NT2/D1 (cell line): Measurements from ENCODE around the gene SYT8.

Source experiments
- DNase-seq: peaks from one replicate; pipeline ENCODE4 v3.0.0-alpha.2; 2011; ENCODE audit warnings: low read depth, low spot score
- H3K27me3 ChIP-seq: 2 replicates; pipeline ENCODE4 v1.6.0; 2011; ENCODE audit warnings: mild to moderate bottlenecking; ENCODE audit not compliant: insufficient read length, insufficient read depth
- H3K36me3 ChIP-seq: 2 replicates; pipeline ENCODE4 v1.6.1; 2011; ENCODE audit warnings: mild to moderate bottlenecking, low read length, mixed read lengths; ENCODE audit not compliant: insufficient read depth, insufficient read length
- H3K4me1 ChIP-seq: 2 replicates; pipeline ENCODE4 v1.5.1; 2011; ENCODE audit not compliant: insufficient read depth, insufficient read length
- H3K4me3 ChIP-seq: 2 replicates; pipeline ENCODE4 v1.5.1; 2011; ENCODE audit warnings: low read depth; ENCODE audit not compliant: insufficient read length
- H3K9ac ChIP-seq: 2 replicates; pipeline ENCODE4 v1.6.0; 2011; ENCODE audit warnings: low read depth; ENCODE audit not compliant: insufficient read length
- H3K9me3 ChIP-seq: 2 replicates; pipeline ENCODE4 v1.5.1; 2011; ENCODE audit warnings: mild to moderate bottlenecking, low read length; ENCODE audit not compliant: insufficient read depth
- SUZ12 ChIP-seq: IDR thresholded peaks from 2 replicates; pipeline ENCODE4 v1.6.1; 2011; ENCODE audit not compliant: insufficient read length, insufficient read depth; ENCODE audit errors: extremely low read depth
- YY1 ChIP-seq: IDR thresholded peaks from 2 replicates; pipeline ENCODE4 v1.6.1; 2011; ENCODE audit not compliant: insufficient read length, insufficient read depth
- ZNF274 ChIP-seq: IDR thresholded peaks from 2 replicates; pipeline ENCODE4 v1.6.1; 2011; ENCODE audit warnings: mild to moderate bottlenecking, low read depth, low read length

Gene SYT8

GRCh38 chr11:1834779-1835670 lies at the start of gene SYT8:
SYT8 (plus strand) TSS chr11:1834990; CDS start chr11:1835106, 116 bp downstream.
- H3K9ac ChIP-seq = peak within 1 kb of the TSS; percentile 42
- DNase-seq = no peak
- H3K4me3 ChIP-seq = no peak within 1 kb of the TSS
- H3K27me3 ChIP-seq = peaks cover 9% of the 10 kb centered on the region
- no peaks in the 10 kb centered on the region for H3K9me3 ChIP-seq
- TF ChIP-seq SUZ12 (no peak), YY1 (no peak), ZNF274 (no peak)
- peaks cover 19% of the 10 kb centered on the region for H3K4me1 ChIP-seq
- no peaks in the 10 kb centered on the region for H3K36me3 ChIP-seq

GRCh38 chr11:1785749-1786413 lies 48.9 kb upstream of the SYT8 start:
- no peak for DNase-seq
- no peaks in the 10 kb centered on the region for H3K36me3 ChIP-seq
- TF ChIP-seq YY1 (no peak), SUZ12 (no peak), ZNF274 (no peak)
- peaks cover 23% of the 10 kb centered on the region for H3K4me1 ChIP-seq
- H3K9ac ChIP-seq = no peak overlapping the region
- H3K4me3 ChIP-seq = no peak overlapping the region
- no peaks in the 10 kb centered on the region for H3K27me3 ChIP-seq
- no peaks in the 10 kb centered on the region for H3K9me3 ChIP-seq

GRCh38 chr11:1786466-1786865 lies 48.3 kb upstream of the SYT8 start:
- Histone ChIP-seq H3K9ac (no peak overlapping the region), H3K36me3 (no peaks in the 10 kb centered on the region), H3K4me1 (peaks cover 20% of the 10 kb centered on the region), H3K4me3 (no peak overlapping the region), H3K27me3 (no peaks in the 10 kb centered on the region), H3K9me3 (no peaks in the 10 kb centered on the region)
- TF ChIP-seq SUZ12 (no peak), YY1 (no peak), ZNF274 (no peak)
- no peak for DNase-seq

- Histone ChIP-seq H3K4me3 (no peak overlapping the region), H3K36me3 (no peaks in the 10 kb centered on the region), H3K27me3 (no peaks in the 10 kb centered on the region), H3K9ac (no peak overlapping the region), H3K4me1 (no peaks in the 10 kb centered on the region), H3K9me3 (no peaks in the 10 kb centered on the region)
- no peak for TF ChIP-seq YY1
- TF ChIP-seq ZNF274 = no peak
- no peak for TF ChIP-seq SUZ12
- no peak for DNase-seq
These were observed 42.9 kb upstream of the SYT8 start for GRCh38 chr11:1791912-1792311.

DNA sequence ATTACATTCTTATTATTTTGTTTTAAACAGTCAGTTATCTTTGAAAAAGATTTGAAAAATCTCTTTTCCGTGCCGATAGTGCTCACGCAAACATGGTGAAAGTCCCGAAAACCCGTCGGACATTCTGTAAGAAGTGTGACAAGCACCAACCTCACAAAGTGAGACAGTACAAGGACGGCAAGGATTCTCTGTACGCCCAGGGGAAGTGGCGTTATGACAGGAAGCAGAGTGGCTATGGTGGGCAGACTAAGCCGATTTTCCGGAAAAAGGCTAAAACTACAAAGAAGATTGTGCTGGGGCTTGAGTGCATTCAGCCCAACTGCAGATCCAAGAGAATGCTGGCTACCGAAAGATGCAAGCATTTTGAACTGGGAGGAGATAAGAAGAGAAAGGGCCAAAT lies 42.3 kb upstream of the SYT8 start:
- H3K9me3 ChIP-seq = no peaks in the 10 kb centered on the region
- DNase-seq = no peak
- H3K9ac ChIP-seq = no peak overlapping the region
- TF ChIP-seq ZNF274 = no peak
- no peak for TF ChIP-seq YY1
- TF ChIP-seq SUZ12 = no peak
- no peaks in the 10 kb centered on the region for H3K36me3 ChIP-seq
- no peak overlapping the region for H3K4me3 ChIP-seq
- H3K27me3 ChIP-seq = no peaks in the 10 kb centered on the region
- no peaks in the 10 kb centered on the region for H3K4me1 ChIP-seq

GRCh38 chr11:1793081-1793480 lies 41.7 kb upstream of the SYT8 start:
- TF ChIP-seq SUZ12 (no peak), ZNF274 (no peak), YY1 (no peak)
- no peaks in the 10 kb centered on the region for H3K4me1 ChIP-seq
- H3K9me3 ChIP-seq = no peaks in the 10 kb centered on the region
- H3K9ac ChIP-seq = no peak overlapping the region
- no peak overlapping the region for H3K4me3 ChIP-seq
- H3K27me3 ChIP-seq = no peaks in the 10 kb centered on the region
- DNase-seq = no peak
- no peaks in the 10 kb centered on the region for H3K36me3 ChIP-seq

- no peak overlapping the region for H3K9ac ChIP-seq
- no peak for DNase-seq
- no peaks in the 10 kb centered on the region for H3K4me1 ChIP-seq
- no peak overlapping the region for H3K4me3 ChIP-seq
- no peaks in the 10 kb centered on the region for H3K27me3 ChIP-seq
- H3K36me3 ChIP-seq = no peaks in the 10 kb centered on the region
- no peaks in the 10 kb centered on the region for H3K9me3 ChIP-seq
- TF ChIP-seq SUZ12 (no peak), ZNF274 (no peak)
These were observed 38.3 kb upstream of the SYT8 start for GRCh38 chr11:1796413-1797011.
